ENCODE measurements around the gene MMP17. TPM values are rescaled to one million over a fixed set of nuclear protein-coding genes. Genes with fewer than 3 reads are reported as not detected.

The MMP17 gene
- total and polyA plus RNA-seq, 2 of the 4 experiments (the other 2 are of a cell fraction), result 1.4 to 11.8 TPM

- H3K27ac ChIP-seq (ENCODE audit: insufficient read depth, low read length), result no peak overlapping the region
- no peak overlapping the region for H3K4ac ChIP-seq (ENCODE audit: low read depth, low read length)
- no TSS peak for BruUV-seq (replicated peaks)
- H4K20me1 ChIP-seq (ENCODE audit: insufficient read depth, low read length), result no peaks in the 10 kb centered on the region
- DNase-seq (no peak), ATAC-seq (ENCODE audit: low read depth) (no peak)
- dilution Hi-C loops (cut with HindIII; ENCODE audit: low sequenced_read_pairs, unreplicated experiment) (no loop called here), intact Hi-C loops (cut with micrococcal nuclease) (no loop called here), in situ Hi-C loops (cut with MboI; ENCODE audit: low sequenced_read_pairs) (no loop called here)
- H3K9me3 ChIP-seq (ENCODE audit: control insufficient read depth, insufficient read depth, low read length), result no peaks in the 10 kb centered on the region
- H3K4me1 ChIP-seq (ENCODE audit: control insufficient read depth, insufficient read depth, low read length), result no peaks in the 10 kb centered on the region
- H2BK15ac ChIP-seq (ENCODE audit: low read depth, low read length), result no peak overlapping the region
- H2BK5ac ChIP-seq (ENCODE audit: low read depth, low read length, poor library complexity, severe bottlenecking), result no peak overlapping the region
- no peak overlapping the region for H3K23ac ChIP-seq (ENCODE audit: low read depth, low read length)
- no peak overlapping the region for H2AK5ac ChIP-seq (ENCODE audit: low read depth, low read length)
- H4K5ac ChIP-seq (ENCODE audit: low read depth, low read length), result no peak overlapping the region
- H3K56ac ChIP-seq (ENCODE audit: extremely low read depth, insufficient read depth, low read length), result no peak overlapping the region
- no peak overlapping the region for H4K91ac ChIP-seq (ENCODE audit: insufficient read depth, low read depth, low read length)
- no peak for TF ChIP-seq CTCF (conservative IDR thresholded peaks at IDR 0.05; ENCODE audit: low read depth, low read length)
- no peak for TF ChIP-seq MAZ (IDR thresholded peaks at IDR 0.05; ENCODE audit: borderline replicate concordance, low read depth, low read length)
- no peak for TF ChIP-seq RAD21 (IDR thresholded peaks at IDR 0.05; ENCODE audit: low read length)
- no peaks in the 10 kb centered on the region for H3K79me1 ChIP-seq (ENCODE audit: low read depth in 1 of 2, low read length in 2 of 2)
- ChIA-PET POLR2A (ENCODE audit: unreplicated experiment) (no interaction called here), CTCF (interaction anchor here (0.7 kb wide), 1 partner anchor 904 kb away, joined by 3 read pairs; no protein-coding TSS in a partner anchor)
- H3K18ac ChIP-seq (ENCODE audit: low read depth, low read length), result no peak overlapping the region
- no peak overlapping the region for H3K4me2 ChIP-seq (ENCODE audit: low read depth, low read length)
- no peak overlapping the region for H3K9ac ChIP-seq (ENCODE audit: low read depth, low read length)
- H3K27me3 ChIP-seq (ENCODE audit: control insufficient read depth, insufficient read depth, low read length), result no peaks in the 10 kb centered on the region; the same call in 1 of the 2 replicates
- no peaks in the 10 kb centered on the region for H3K9me1 ChIP-seq (ENCODE audit: insufficient read depth, low read length)
- 81% methylated on average over 10 of the region's 30 CpGs; no CpG with 5 or more reads in 1 of the 2 experiments for WGBS, 2 experiments (ENCODE audit: extremely low coverage in 2 of 2, insufficient read length in 1 of 2)
- H2AFZ ChIP-seq (replicated peaks; ENCODE audit: low read length, poor library complexity), result no peak overlapping the region
- no peaks in the 10 kb centered on the region for H3K36me3 ChIP-seq (ENCODE audit: control insufficient read depth, insufficient read depth, low read length)
- H2BK120ac ChIP-seq (ENCODE audit: low read depth, low read length), result no peak overlapping the region
- no peak overlapping the region for H2BK20ac ChIP-seq (ENCODE audit: low read depth, low read length)
- H3K4me3 ChIP-seq (ENCODE audit: insufficient read depth, low read depth, low read length), result no peak overlapping the region
- H3K14ac ChIP-seq (replicated peaks; ENCODE audit: low read depth, low read length), result no peak overlapping the region
- no peak overlapping the region for H2AK9ac ChIP-seq (replicated peaks; ENCODE audit: low read depth, low read length, poor library complexity)
- no peak overlapping the region for H4K8ac ChIP-seq (ENCODE audit: low read depth in 2 of 2, low read length in 2 of 2)
These were observed 9.2 kb upstream of the MMP17 start for GRCh38 chr12:131818821-131819585.
